Activated CD4-positive, alpha-beta T cell treated with anti-CD3 and anti-CD28 coated beads for 36 hours (primary cell): ENCODE measurements around the gene GPR135. TPM values are rescaled to one million over a fixed set of nuclear protein-coding genes. Genes with fewer than 3 reads are reported as not detected.

Source experiments
- ATAC-seq: fragments of 200-7000 bp; cut with Tn5 transposase; one replicate; pipeline ENCODE4 v1.10.0; 2021; ENCODE audit warnings: mild to moderate bottlenecking, moderate library complexity
- CTCF ChIA-PET: fragments of 350-600 bp; sonication (Branson Sonifier 250); formaldehyde crosslinking; loops from one replicate; lab custom pipeline; 2021; ENCODE audit warnings: antibody characterized with exemption; lab: Charles Lee
- POLR2A ChIA-PET: fragments of 350-600 bp; sonication (Branson Sonifier 250); formaldehyde crosslinking; loops from one replicate; lab custom pipeline; 2021; ENCODE audit warnings: antibody characterized with exemption, inconsistent platforms; lab: Charles Lee
- DNase-seq: peaks from one replicate; pipeline ENCODE4 v3.0.0-alpha.2; 2020
- H3K27ac Mint-ChIP-seq: one replicate; pipeline ENCODE4 v1.8.0; 2021; ENCODE audit warnings: mixed read lengths
- H3K27me3 Mint-ChIP-seq: one replicate; pipeline ENCODE4 v1.8.0; 2021; ENCODE audit warnings: mixed read lengths
- H3K36me3 Mint-ChIP-seq: one replicate; pipeline ENCODE4 v1.8.0; 2021; ENCODE audit warnings: low read depth, mixed read lengths
- H3K4me1 Mint-ChIP-seq: one replicate; pipeline ENCODE4 v1.8.0; 2021; ENCODE audit warnings: mixed read lengths
- H3K4me3 Mint-ChIP-seq: one replicate; pipeline ENCODE4 v1.8.0; 2021; ENCODE audit warnings: mild to moderate bottlenecking, moderate library complexity, mixed read lengths
- H3K9me3 Mint-ChIP-seq: one replicate; pipeline ENCODE4 v1.8.0; 2021; ENCODE audit warnings: low read depth, mixed read lengths
- intact Hi-C, 2 experiments: fragments of 100-400 bp; cut with DNase I in 1 of 2; cut with micrococcal nuclease in 1 of 2; formaldehyde crosslinking; loops; one replicate each; pipeline versions ENCODE4 v1.14.2 to v1.15.1; 2022 to 2024; cut with DNase I, micrococcal nuclease
- total RNA-seq, 2 experiments: library from RNA; stranded (reverse); gene quantifications; one replicate each; pipeline ENCODE4 v1.2.3, GENCODE V29; 2021

Gene GPR135
- total RNA-seq, 2 experiments from 2014 or later: 0.98 to 1.1 TPM

- peaks cover 36% of the 10 kb centered on the region for H3K4me1 Mint-ChIP-seq
- H3K9me3 Mint-ChIP-seq: no peaks in the 10 kb centered on the region
- DNase-seq (no peak), ATAC-seq (no peak)
- ChIA-PET POLR2A (no interaction called here), CTCF (interaction anchor here (0.5 to 1.7 kb wide), 4 partner anchors 13 to 35 kb away, joined by 3 to 5 read pairs (median 4); no protein-coding TSS in a partner anchor)
- no peaks in the 10 kb centered on the region for H3K27me3 Mint-ChIP-seq
- no peak overlapping the region for H3K4me3 Mint-ChIP-seq
- no peak overlapping the region for H3K27ac Mint-ChIP-seq
- H3K36me3 Mint-ChIP-seq: peaks cover 28% of the 10 kb centered on the region
- intact Hi-C loops: no loop called here
These were observed 13.4 kb upstream of the GPR135 start for GRCh38 chr14:59478540-59478939.

DNA sequence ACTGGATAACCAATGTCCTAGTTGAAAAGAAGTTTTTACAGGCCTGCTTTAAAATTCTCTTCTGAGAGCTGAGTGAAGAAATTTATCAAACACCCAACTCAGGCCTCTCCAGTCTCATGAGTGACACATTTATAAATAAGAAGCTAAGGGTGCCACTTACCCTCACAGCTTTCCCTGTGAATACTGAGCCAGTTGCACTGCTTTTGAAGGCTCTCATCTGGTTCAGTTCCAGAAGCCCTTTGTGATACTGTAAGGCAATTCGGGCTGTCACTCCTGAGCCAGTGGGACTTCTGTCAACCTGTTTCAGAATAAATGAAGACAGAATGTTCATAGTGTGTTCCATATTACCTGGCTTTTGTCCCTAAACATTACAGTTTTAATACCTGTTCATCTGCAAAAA is 10.5 kb upstream of the GPR135 start:
- CTCF ChIA-PET: interaction anchor here (1.0 kb wide), 1 partner anchor 11 kb away, joined by 5 read pairs; the partner anchor contains the start of gene GPR135
- Mint-ChIP-seq H3K27ac (no peak overlapping the region), H3K36me3 (peaks cover 23% of the 10 kb centered on the region), H3K4me3 (no peak overlapping the region), H3K27me3 (no peaks in the 10 kb centered on the region), H3K9me3 (no peaks in the 10 kb centered on the region), H3K4me1 (peaks cover 15% of the 10 kb centered on the region)
- DNase-seq (no peak), ATAC-seq (no peak)
- intact Hi-C loops: no loop called here
- POLR2A ChIA-PET: no interaction called here

DNA sequence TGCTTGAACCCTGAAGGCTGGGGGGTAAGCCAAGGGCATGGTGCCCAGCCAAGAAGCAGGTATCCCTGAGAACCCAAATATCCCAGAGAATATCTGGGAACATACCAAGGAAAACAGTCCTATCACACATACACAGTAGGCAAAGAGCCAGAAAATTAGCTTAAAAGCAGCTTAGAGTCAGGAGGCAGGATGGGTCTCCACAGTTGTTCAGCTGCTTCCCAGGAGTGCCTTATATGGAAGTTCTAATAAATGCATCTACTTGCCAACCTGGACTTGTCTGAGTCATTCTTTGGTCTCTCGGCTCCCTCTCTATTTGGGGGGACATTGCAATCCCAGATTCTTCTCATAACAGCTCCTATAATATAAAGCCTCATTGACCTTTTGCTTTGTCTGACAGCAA is 9.0 kb upstream of the GPR135 start:
- ATAC-seq (no peak), DNase-seq (no peak)
- Mint-ChIP-seq H3K4me1 (peaks cover 4% of the 10 kb centered on the region), H3K27ac (no peak overlapping the region), H3K36me3 (peaks cover 19% of the 10 kb centered on the region), H3K27me3 (no peaks in the 10 kb centered on the region), H3K9me3 (no peaks in the 10 kb centered on the region), H3K4me3 (no peak overlapping the region)
- intact Hi-C loops: no loop called here
- ChIA-PET CTCF (interaction anchor here (0.9 kb wide), 1 partner anchor 103 kb away, joined by 3 read pairs; the partner anchor contains the start of gene CCDC175), POLR2A (no interaction called here)

DNA sequence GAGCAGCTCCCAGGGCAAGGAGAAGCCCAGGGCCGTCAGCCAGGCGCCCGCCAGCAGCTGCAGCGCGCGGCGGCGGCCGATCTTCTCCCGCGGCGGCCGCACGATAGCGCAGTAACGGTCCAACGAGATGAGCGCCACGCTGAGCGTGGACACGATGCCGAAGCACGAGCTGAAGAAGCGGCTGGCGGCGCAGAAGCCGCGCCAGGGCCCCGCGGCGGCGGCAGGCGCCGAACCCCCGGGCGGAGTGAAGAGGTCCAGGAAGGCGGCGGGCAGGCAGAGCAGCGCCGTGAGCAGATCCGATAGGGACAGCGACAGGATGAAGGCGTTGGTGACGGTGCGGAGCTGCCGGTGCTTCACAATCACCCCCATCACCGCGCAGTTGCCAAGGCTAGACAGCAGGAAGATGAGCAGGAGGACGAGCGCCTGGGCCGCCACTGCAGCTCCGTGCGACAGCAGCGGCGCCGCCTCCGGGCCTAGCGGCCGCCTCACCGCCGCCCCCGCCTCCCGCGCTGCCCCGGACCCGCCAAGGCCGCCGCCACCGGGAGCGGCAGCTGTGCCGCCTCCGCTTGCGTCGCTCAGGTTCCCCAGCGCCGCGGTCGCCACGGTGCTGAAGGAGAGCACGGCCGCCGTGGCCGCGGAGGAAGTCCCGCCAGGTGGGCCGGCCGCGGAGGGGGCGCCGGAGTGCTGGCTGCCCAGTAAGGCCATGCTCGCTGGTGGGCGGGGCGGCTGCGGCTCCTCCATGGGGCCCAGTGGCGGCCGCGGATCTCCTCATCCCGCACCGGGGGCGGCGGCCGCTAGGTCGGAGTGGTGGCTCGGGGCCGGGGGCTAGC is 479 bp downstream of the GPR135 start:
- Mint-ChIP-seq H3K27me3 (peaks cover 3% of the 10 kb centered on the region), H3K27ac (no peak overlapping the region), H3K4me1 (peaks cover 7% of the 10 kb centered on the region), H3K4me3 (peak overlapping the region; percentile 73), H3K36me3 (peaks cover 12% of the 10 kb centered on the region), H3K9me3 (no peaks in the 10 kb centered on the region)
- ChIA-PET CTCF (interaction anchor here (0.6 to 1.4 kb wide), 7 partner anchors 8 to 768 kb away, joined by 3 to 10 read pairs (median 3); partner anchors contain the start of genes JKAMP and L3HYPDH), POLR2A (interaction anchor here (2.8 kb wide), 1 partner anchor 19 kb away, joined by 9 read pairs; the partner anchor contains the start of genes JKAMP and L3HYPDH)
- peak; percentile 77 for ATAC-seq
- DNase-seq: peak; percentile 68
- intact Hi-C loops: loop anchor here (1.0 to 2.0 kb wide), 5 partner anchors 20 to 827 kb away; partner anchors contain the start of genes JKAMP (in 2 of the 2), L3HYPDH (in 2 of the 2), CCDC175 (in 1 of the 2) and DAAM1 (in 1 of the 2)

- peak; percentile 57 for DNase-seq
- H3K36me3 Mint-ChIP-seq: peaks cover 12% of the 10 kb centered on the region
- peak overlapping the region; percentile 73 for H3K4me3 Mint-ChIP-seq
- no peaks in the 10 kb centered on the region for H3K9me3 Mint-ChIP-seq
- H3K4me1 Mint-ChIP-seq: peaks cover 7% of the 10 kb centered on the region
- CTCF ChIA-PET: interaction anchor here (0.6 to 1.9 kb wide), 8 partner anchors 9 to 769 kb away, joined by 3 to 10 read pairs (median 4); partner anchors contain the start of genes JKAMP and L3HYPDH
- peak overlapping the region; percentile 77 for H3K27ac Mint-ChIP-seq
- ATAC-seq: peak; percentile 45
- H3K27me3 Mint-ChIP-seq: peaks cover 3% of the 10 kb centered on the region
- POLR2A ChIA-PET: interaction anchor here (2.8 kb wide), 1 partner anchor 20 kb away, joined by 9 read pairs; the partner anchor contains the start of genes JKAMP and L3HYPDH
- intact Hi-C loops: loop anchor here (1.0 to 2.0 kb wide), 4 partner anchors 20 to 827 kb away; partner anchors contain the start of genes JKAMP (in 2 of the 2), L3HYPDH (in 2 of the 2), CCDC175 (in 1 of the 2) and DACT1 (in 1 of the 2)
These were observed 1.2 kb downstream of the GPR135 start for GRCh38 chr14:59463787-59464485.

DNA sequence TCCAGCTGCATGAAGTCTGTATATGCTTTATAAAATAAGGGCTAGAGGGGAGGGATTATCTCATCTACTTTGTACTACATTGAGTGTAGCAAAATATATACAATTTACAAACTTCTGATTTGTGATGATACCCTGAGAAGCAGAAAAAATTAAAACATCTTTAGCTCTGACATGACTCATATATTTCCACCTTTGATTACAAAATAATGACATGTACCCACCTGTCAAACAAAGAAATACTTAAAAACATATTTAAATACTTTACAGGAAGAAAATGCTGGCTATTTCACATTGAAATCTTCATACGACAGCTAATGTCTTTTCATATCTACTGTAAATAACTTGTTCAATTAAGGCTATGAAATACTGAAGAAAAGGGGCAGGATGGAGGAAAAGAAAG is 3.3 kb downstream of the GPR135 start:
- DNase-seq (no peak), ATAC-seq (no peak)
- ChIA-PET POLR2A (no interaction called here), CTCF (interaction anchor here (1.7 kb wide), 1 partner anchor 22 kb away, joined by 7 read pairs; the partner anchor contains the start of genes JKAMP and L3HYPDH)
- H3K36me3 Mint-ChIP-seq: peaks cover 22% of the 10 kb centered on the region
- no peak overlapping the region for H3K4me3 Mint-ChIP-seq
- no peak overlapping the region for H3K27ac Mint-ChIP-seq
- H3K27me3 Mint-ChIP-seq: peaks cover 3% of the 10 kb centered on the region
- peaks cover 7% of the 10 kb centered on the region for H3K4me1 Mint-ChIP-seq
- intact Hi-C loops: no loop called here
- no peaks in the 10 kb centered on the region for H3K9me3 Mint-ChIP-seq

- Mint-ChIP-seq H3K4me1 (peaks cover 4% of the 10 kb centered on the region), H3K27ac (no peak overlapping the region), H3K36me3 (peaks cover 31% of the 10 kb centered on the region), H3K4me3 (no peak overlapping the region), H3K9me3 (no peaks in the 10 kb centered on the region), H3K27me3 (peaks cover 3% of the 10 kb centered on the region)
- POLR2A ChIA-PET: no interaction called here
- DNase-seq (no peak), ATAC-seq (no peak)
- CTCF ChIA-PET: no interaction called here
- intact Hi-C loops: no loop called here
These were observed 4.8 kb downstream of the GPR135 start for GRCh38 chr14:59460378-59460777.

DNA sequence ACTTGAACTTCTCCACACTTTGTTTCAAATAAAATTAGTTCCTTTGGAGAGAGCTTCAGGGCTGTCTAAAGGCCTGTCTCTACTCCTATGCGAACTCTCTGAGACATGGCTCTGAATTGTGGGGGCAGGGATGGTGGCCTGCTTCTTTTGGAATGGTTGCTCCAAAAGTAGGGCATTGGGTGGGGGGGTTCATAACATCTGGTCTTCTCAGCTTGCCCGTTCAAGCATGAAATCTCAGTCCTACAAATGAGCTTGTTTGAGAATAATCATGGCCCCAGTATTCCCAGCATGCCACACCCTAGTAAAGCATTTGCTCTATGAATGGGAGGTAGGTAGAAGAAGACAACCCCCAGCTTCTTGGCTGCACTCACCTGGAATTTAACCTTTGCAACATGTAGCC is 6.7 kb downstream of the GPR135 start:
- H3K27me3 Mint-ChIP-seq: peaks cover 3% of the 10 kb centered on the region
- H3K4me3 Mint-ChIP-seq: no peak overlapping the region
- no peak for DNase-seq
- POLR2A ChIA-PET: no interaction called here
- no peak for ATAC-seq
- no peaks in the 10 kb centered on the region for H3K9me3 Mint-ChIP-seq
- CTCF ChIA-PET: interaction anchor here (0.8 kb wide), 1 partner anchor 9 kb away, joined by 3 read pairs; no protein-coding TSS in a partner anchor
- H3K27ac Mint-ChIP-seq: no peak overlapping the region
- no peaks in the 10 kb centered on the region for H3K4me1 Mint-ChIP-seq
- H3K36me3 Mint-ChIP-seq: peaks cover 32% of the 10 kb centered on the region
- intact Hi-C loops: no loop called here

DNA sequence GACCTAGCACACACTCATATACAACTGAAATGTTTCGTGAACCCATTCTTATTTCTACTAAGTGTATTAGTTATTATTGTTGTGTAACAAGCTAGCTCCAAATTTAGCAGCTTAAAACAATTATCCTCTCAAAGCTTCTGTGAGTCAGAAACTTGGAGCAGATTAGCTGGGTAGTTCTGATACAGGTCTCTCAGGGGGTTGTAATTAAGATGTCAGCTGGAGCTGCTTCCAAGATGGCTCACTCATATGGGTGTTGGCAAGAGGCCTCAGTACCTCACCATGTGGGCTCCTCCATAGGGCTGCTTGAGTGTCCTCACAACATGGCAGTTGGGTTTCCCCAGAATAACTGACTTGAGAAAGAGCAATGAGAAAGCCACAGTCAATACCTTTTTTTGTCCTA is 9.8 kb downstream of the GPR135 start:
- no peak overlapping the region for H3K4me3 Mint-ChIP-seq
- POLR2A ChIA-PET: no interaction called here
- CTCF ChIA-PET: interaction anchor here (0.9 to 1.3 kb wide), 3 partner anchors 11 to 38 kb away, joined by 3 to 5 read pairs (median 3); no protein-coding TSS in a partner anchor
- DNase-seq (no peak), ATAC-seq (no peak)
- intact Hi-C loops: no loop called here
- peaks cover 23% of the 10 kb centered on the region for H3K36me3 Mint-ChIP-seq
- H3K27ac Mint-ChIP-seq: no peak overlapping the region
- H3K9me3 Mint-ChIP-seq: no peaks in the 10 kb centered on the region
- H3K27me3 Mint-ChIP-seq: no peaks in the 10 kb centered on the region
- no peaks in the 10 kb centered on the region for H3K4me1 Mint-ChIP-seq

DNA sequence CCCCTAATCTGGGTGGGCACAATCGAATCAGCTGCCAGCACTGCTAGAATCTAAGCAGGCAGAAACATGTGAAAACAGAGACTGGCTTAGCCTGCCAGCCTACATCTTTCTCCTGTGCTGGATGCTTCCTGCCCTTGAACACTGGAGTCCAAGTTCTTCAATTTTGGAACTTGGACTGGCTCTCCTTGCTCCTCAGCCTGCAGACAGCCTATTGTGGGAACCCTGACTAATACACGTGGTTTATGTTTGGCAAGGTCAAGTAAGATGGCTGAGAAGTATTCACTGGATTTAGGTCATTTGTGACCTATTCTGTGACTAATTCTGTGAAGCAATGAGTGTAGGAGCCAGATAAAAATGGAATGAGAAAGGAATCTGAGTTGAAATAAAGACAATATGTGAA is 11.0 kb downstream of the GPR135 start:
- ATAC-seq (no peak), DNase-seq (no peak)
- Mint-ChIP-seq H3K27ac (no peak overlapping the region), H3K9me3 (no peaks in the 10 kb centered on the region), H3K36me3 (peaks cover 21% of the 10 kb centered on the region), H3K4me3 (no peak overlapping the region), H3K4me1 (no peaks in the 10 kb centered on the region), H3K27me3 (no peaks in the 10 kb centered on the region)
- POLR2A ChIA-PET: no interaction called here
- intact Hi-C loops: no loop called here
- CTCF ChIA-PET: interaction anchor here (1.3 kb wide), 1 partner anchor 19 kb away, joined by 3 read pairs; no protein-coding TSS in a partner anchor

- POLR2A ChIA-PET: no interaction called here
- Mint-ChIP-seq H3K27me3 (no peaks in the 10 kb centered on the region), H3K4me1 (no peaks in the 10 kb centered on the region), H3K9me3 (no peaks in the 10 kb centered on the region), H3K27ac (no peak overlapping the region), H3K4me3 (no peak overlapping the region), H3K36me3 (peaks cover 10% of the 10 kb centered on the region)
- intact Hi-C loops: no loop called here
- CTCF ChIA-PET: interaction anchor here (1.6 kb wide), 1 partner anchor 8 kb away, joined by 3 read pairs; no protein-coding TSS in a partner anchor
- ATAC-seq (no peak), DNase-seq (no peak)
These were observed 13.3 kb downstream of the GPR135 start for GRCh38 chr14:59451849-59452248.
